ENCODE measurements around the gene RPS15. TPM values are rescaled to one million over a fixed set of nuclear protein-coding genes. Genes with fewer than 3 reads are reported as not detected.
A peak's percentile ranks its signal among the peaks of the same experiment; 100 is the strongest.
"Not testable (repeated sequence)": the region's sequence is repeated elsewhere in the genome, so short reads cannot be mapped to it uniquely, and the experiment has no call there.

Gene RPS15
- total and polyA plus RNA-seq, 4 donors, result 243 to 822 (median 754) TPM

DNA sequence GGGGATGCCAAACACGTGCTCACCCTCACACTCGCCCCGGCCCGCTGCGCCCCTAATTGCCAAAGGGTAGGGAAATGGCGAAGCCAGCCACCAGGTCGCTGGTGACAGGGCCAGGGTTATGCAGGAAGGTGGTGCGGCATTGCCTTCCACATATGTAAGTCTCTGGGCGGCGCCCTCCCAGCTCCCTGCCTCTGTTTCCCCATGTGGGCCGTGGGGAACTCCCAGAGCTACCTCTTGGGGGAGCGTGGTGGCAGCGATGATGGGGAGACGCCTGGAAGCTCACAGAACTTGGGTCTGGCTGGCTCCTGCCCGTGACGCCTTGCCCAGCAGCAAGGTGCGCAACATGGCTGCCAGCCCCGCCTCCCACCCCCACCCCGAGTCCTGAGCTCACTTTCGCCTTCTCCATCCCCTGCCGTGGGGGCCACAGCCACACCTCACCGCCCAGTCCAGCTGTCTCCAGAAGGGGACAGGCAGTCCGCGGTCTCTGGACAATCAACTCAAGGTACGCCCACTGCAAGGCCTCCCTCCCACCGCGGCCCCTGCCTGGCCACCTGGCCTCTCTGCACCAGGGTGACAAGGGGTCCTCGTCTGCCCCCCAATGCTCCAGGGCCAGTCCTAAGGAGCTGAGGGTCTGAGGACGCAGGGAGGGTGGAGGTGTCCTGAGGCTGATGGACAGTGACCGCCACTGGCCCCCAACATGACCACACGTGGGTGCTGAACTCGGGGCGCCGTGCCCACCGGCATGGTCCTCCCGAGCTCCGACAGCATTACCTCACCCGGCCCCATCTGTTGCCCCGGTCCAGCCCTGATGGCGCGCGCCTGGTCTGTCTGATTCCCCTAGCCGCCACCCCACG, 34.3 kb downstream of the RPS15 start:
- 47% methylated on average over 30 of the region's 44 CpGs for WGBS (ENCODE audit: insufficient coverage)
- DNase-seq (ENCODE audit: low read depth in 4 of 6, low spot score in 6 of 6), result peak in 2 of 6 donors; percentile 21 to 41
- H3K9me3 ChIP-seq (ENCODE audit: control insufficient read depth, insufficient read depth, low read length), result no peaks in the 10 kb centered on the region
- H3K4me3 ChIP-seq (ENCODE audit: low read depth, low read length), result no peak overlapping the region
- H3K4me1 ChIP-seq (ENCODE audit: control insufficient read depth, insufficient read depth, low read length), result peaks cover 80% of the 10 kb centered on the region
- peaks cover 19% of the 10 kb centered on the region for H3K27me3 ChIP-seq (ENCODE audit: control insufficient read depth, insufficient read depth, low read length)
- peak overlapping the region; percentile 75 for H3K27ac ChIP-seq (ENCODE audit: low read depth, low read length)
- H3K36me3 ChIP-seq (ENCODE audit: control insufficient read depth, insufficient read depth, low read length), result peaks cover 87% of the 10 kb centered on the region

DNA sequence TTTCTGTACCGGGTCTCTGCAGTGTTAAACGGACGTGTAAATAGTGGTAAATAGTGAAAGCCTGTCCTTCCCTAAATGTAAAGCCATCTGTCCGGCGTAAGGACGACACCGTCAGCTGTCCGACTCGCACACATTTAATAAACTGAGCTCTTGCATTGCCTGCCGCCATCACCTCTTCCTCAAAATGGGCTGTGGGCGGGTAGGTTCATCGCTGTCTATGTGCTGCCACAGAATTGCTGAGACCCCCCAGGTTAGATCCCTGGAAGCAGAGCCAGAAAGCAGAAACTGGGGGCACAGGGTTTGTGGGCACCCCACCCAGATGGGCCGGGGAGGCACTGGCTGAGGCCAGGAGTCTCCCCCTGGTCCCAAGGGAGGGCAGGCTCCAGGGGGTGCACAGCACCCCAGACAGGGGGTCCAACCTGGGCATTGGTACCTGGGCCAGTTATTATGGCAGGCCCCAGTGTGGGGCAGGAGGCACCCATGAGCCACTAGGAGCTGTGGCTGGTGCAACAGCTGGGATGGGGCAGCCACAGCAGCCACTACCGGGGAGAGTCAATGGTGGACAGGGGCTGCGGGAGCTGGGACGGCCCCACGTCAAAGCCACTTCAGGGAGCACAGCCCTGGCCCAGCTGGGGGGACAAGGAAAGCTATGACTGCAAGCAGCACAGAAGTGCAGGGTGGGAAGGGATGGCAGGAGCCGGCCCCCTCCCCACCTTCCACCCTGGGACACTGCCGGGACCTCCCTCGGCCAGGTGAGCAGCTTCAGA, 35.1 kb downstream of the RPS15 start:
- H3K27ac ChIP-seq (ENCODE audit: low read depth, low read length), result peak overlapping the region; percentile 75
- H3K27me3 ChIP-seq (ENCODE audit: control insufficient read depth, insufficient read depth, low read length), result peaks cover 17% of the 10 kb centered on the region

DNA sequence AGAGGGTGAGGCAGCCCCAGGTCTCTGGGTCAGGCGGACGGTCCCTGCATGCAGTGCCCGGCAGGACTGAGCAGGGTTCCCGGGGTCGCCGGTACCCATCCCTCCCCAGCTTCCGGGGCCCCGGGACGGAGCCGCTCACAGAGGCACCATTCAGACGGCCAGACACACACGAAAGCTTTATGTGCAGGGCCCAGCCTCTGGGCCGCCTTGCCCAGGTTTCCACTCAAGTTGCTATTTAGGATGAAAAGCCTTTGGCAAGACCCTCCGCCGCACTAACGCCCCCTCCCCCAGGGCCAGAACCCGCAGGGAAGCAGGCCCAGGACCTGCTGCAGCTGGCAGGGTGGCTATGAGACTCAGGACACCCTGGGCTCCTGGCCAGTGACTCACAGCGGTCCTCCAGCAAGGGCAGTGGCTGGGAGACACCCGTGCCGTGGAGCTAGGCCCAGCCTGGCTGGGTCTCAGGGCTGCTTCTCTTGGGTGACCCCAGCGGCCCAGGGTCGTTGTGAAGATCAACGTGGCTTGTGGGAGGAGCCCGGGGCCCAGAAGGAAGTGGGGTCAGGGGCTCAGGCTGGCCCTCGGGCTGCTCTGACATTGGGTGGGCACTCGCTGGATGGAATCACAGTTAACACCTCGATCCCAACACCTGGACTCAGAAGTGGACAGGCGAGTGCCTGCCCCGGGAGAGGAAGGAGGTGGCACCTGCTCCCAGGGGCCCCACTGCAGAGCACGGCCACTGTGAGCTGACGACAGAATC, 36.0 kb downstream of the RPS15 start:
- peak overlapping the region; percentile 75 for H3K27ac ChIP-seq (ENCODE audit: low read depth, low read length)
- no peaks in the 10 kb centered on the region for H3K9me3 ChIP-seq (ENCODE audit: control insufficient read depth, insufficient read depth, low read length)
- peaks cover 86% of the 10 kb centered on the region for H3K4me1 ChIP-seq (ENCODE audit: control insufficient read depth, insufficient read depth, low read length)
- H3K36me3 ChIP-seq (ENCODE audit: control insufficient read depth, insufficient read depth, low read length), result peaks cover 73% of the 10 kb centered on the region
- no peak overlapping the region for H3K4me3 ChIP-seq (ENCODE audit: low read depth, low read length)
- WGBS (ENCODE audit: insufficient coverage), result 41% methylated on average over 27 of the region's 31 CpGs
- peak in 2 of 6 donors; percentile 70 to 86 for DNase-seq (ENCODE audit: low read depth in 4 of 6, low spot score in 6 of 6)
- peaks cover 16% of the 10 kb centered on the region for H3K27me3 ChIP-seq (ENCODE audit: control insufficient read depth, insufficient read depth, low read length)

More for the DNA sequence above, 35.1 kb downstream of the RPS15 start:
- no peak overlapping the region for H3K4me3 ChIP-seq (ENCODE audit: low read depth, low read length)
- 37% methylated on average over 17 of the region's 20 CpGs for WGBS (ENCODE audit: insufficient coverage)
- peak in 2 of 6 donors; percentile 52 to 55 for DNase-seq (ENCODE audit: low read depth in 4 of 6, low spot score in 6 of 6)
- H3K9me3 ChIP-seq (ENCODE audit: control insufficient read depth, insufficient read depth, low read length), result no peaks in the 10 kb centered on the region
- peaks cover 84% of the 10 kb centered on the region for H3K4me1 ChIP-seq (ENCODE audit: control insufficient read depth, insufficient read depth, low read length)
- H3K36me3 ChIP-seq (ENCODE audit: control insufficient read depth, insufficient read depth, low read length), result peaks cover 79% of the 10 kb centered on the region

DNA sequence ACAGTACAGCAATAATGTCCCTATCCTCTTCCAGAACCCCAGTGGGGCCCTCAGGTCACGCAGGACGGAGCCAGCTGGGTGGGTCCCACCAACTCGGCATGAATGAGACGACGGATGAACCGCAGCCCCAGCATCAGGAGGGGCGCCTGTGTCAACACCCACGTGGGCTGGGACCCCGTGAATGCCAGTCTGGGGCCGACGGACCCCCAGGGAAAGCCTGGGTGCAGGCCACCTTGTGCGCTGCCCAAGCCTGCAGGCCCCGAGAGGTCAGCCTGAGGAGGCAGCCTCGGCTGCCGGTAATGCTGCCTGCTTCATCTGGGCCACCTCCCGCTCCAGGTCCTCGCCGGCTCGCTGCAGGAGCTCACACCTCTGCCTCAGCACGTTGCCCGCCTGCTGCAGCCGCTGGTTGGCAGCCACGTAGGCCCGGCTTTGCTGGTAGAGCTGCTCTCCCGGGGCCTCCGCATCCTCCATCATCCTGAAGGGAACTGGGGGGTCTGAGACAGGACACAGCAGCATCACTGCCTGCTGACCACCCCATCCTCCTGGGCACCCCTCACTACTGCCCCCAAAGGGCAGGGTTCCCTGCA, 36.7 kb downstream of the RPS15 start:
- Histone ChIP-seq H3K4me1 (ENCODE audit: control insufficient read depth, insufficient read depth, low read length) (peaks cover 89% of the 10 kb centered on the region), H3K36me3 (ENCODE audit: control insufficient read depth, insufficient read depth, low read length) (peaks cover 70% of the 10 kb centered on the region), H3K4me3 (ENCODE audit: low read depth, low read length) (no peak overlapping the region), H3K27me3 (ENCODE audit: control insufficient read depth, insufficient read depth, low read length) (peaks cover 16% of the 10 kb centered on the region), H3K27ac (ENCODE audit: low read depth, low read length) (peak overlapping the region; percentile 75), H3K9me3 (ENCODE audit: control insufficient read depth, insufficient read depth, low read length) (no peaks in the 10 kb centered on the region)
- 82% methylated on average over 26 of the region's 26 CpGs for WGBS (ENCODE audit: insufficient coverage)
- no peak for DNase-seq (ENCODE audit: low read depth in 4 of 6, low spot score in 6 of 6)

DNA sequence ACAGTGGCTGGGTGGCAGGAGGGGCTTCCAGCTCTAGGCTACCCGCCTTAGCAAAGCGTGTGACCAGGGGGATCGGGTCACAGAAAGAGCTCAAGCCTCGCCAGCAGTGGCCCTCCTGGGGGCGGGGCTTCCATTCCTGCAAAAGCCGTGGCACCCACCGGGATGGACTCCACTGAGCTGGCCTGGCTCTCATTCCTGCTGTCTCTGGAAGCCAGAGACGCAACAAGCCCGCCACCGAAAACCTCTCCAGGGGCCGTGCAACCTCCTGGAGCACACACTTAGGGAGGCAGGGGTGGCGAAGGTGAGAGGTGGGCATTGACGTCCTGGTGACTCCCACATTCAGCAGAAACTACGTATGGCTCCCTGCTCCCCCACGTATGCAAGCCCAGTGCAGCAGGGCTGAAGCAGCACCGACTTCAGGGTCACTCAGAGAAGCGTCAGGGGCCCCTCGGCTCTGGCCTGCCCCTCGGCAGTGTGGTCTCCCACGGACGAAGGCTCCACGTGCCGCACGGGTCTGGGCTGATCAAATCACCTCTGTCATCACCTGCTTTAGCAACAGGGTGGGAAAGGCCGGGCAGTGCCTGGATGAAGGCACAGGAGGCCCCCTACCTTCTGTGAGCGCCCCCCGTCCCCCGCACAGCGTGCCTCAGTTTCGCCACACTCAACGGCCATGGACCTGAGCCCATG, 37.7 kb downstream of the RPS15 start:
- Histone ChIP-seq H3K4me3 (ENCODE audit: low read depth, low read length) (no peak overlapping the region), H3K27me3 (ENCODE audit: control insufficient read depth, insufficient read depth, low read length) (peaks cover 10% of the 10 kb centered on the region), H3K4me1 (ENCODE audit: control insufficient read depth, insufficient read depth, low read length) (peaks cover 79% of the 10 kb centered on the region), H3K36me3 (ENCODE audit: control insufficient read depth, insufficient read depth, low read length) (peaks cover 59% of the 10 kb centered on the region), H3K27ac (ENCODE audit: low read depth, low read length) (no peak overlapping the region), H3K9me3 (ENCODE audit: control insufficient read depth, insufficient read depth, low read length) (no peaks in the 10 kb centered on the region)
- WGBS (ENCODE audit: insufficient coverage), result 90% methylated on average over 31 of the region's 31 CpGs
- no peak for DNase-seq (ENCODE audit: low read depth in 4 of 6, low spot score in 6 of 6)

GRCh38 chr19:1477056-1477455, 38.9 kb downstream of the RPS15 start:
- H3K4me1 ChIP-seq (ENCODE audit: control insufficient read depth, insufficient read depth, low read length), result peaks cover 67% of the 10 kb centered on the region
- H3K4me3 ChIP-seq (ENCODE audit: low read depth, low read length); H3K9me3 ChIP-seq (ENCODE audit: control insufficient read depth, insufficient read depth, low read length); H3K27ac ChIP-seq (ENCODE audit: low read depth, low read length); H3K27me3 ChIP-seq (ENCODE audit: control insufficient read depth, insufficient read depth, low read length); DNase-seq (ENCODE audit: low read depth in 4 of 6, low spot score in 6 of 6): not testable (repeated sequence)
- peaks cover 56% of the 10 kb centered on the region for H3K36me3 ChIP-seq (ENCODE audit: control insufficient read depth, insufficient read depth, low read length)
- WGBS (ENCODE audit: insufficient coverage), result 91% methylated on average over 7 of the region's 9 CpGs

DNA sequence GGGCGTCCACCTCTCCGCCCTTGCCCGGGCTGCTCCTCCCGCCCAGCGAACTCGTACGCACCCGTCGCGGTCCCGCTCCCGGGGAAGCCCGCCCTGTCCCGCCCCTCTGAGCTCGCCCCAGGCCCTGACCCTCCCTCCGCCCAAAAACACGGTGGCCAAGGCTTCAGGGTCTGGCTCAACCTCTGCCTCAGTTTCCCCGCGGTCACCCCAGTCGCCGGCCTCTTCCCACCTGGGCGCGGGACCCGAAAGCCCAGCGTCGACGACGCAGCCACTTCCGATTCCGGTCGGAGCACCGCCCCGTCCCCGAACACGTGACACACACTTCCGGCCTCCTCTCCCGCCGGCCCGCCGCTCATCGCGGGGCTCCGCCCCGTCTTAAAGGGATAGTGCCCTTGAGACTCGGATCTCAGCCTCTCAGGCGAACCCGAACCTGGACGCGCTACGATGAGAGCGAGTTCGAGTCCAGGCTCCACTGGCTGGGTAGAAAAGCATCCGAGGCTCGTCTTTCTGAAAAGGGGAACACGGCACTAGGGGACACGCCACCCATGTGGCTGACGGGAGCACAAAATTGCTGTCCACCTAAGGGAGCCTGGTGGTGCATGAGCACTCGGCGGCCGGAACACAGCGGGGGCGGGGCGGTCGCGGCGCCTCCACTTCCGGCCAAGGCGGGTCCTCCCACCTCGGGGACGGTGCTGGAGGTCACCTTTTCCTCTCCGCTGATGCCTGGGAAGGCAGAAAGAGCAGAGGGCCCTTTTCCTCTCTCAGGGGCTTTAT, 40.9 kb downstream of the RPS15 start, which contains the start of gene C19orf25:
C19orf25 (minus strand) TSS at position 282 of the 774 bp plus-strand sequence. CDS start 312 bp downstream, outside the sequence.
- peak within 1 kb of the TSS; percentile 74 for H3K4me3 ChIP-seq (ENCODE audit: low read depth, low read length)
- WGBS (ENCODE audit: insufficient coverage), result under 1% methylated on average over 68 of the region's 71 CpGs

GRCh38 chr19:1481224-1481892, 43.2 kb downstream of the RPS15 start:
- no peaks in the 10 kb centered on the region for H3K27me3 ChIP-seq (ENCODE audit: control insufficient read depth, insufficient read depth, low read length)
- peaks cover 25% of the 10 kb centered on the region for H3K4me1 ChIP-seq (ENCODE audit: control insufficient read depth, insufficient read depth, low read length)
- no peak overlapping the region for H3K4me3 ChIP-seq (ENCODE audit: low read depth, low read length)
- peaks cover 30% of the 10 kb centered on the region for H3K36me3 ChIP-seq (ENCODE audit: control insufficient read depth, insufficient read depth, low read length)
- DNase-seq (ENCODE audit: low read depth in 4 of 6, low spot score in 6 of 6), result no peak
- H3K27ac ChIP-seq (ENCODE audit: low read depth, low read length), result no peak overlapping the region
- no peaks in the 10 kb centered on the region for H3K9me3 ChIP-seq (ENCODE audit: control insufficient read depth, insufficient read depth, low read length)
- 88% methylated on average over 26 of the region's 26 CpGs for WGBS (ENCODE audit: insufficient coverage)

More for the DNA sequence above, 40.9 kb downstream of the RPS15 start, which contains the start of gene C19orf25:
- H3K27ac ChIP-seq (ENCODE audit: low read depth, low read length), result no peak within 1 kb of the TSS
- H3K27me3 ChIP-seq (ENCODE audit: control insufficient read depth, insufficient read depth, low read length), result no peaks in the 10 kb centered on the region
- peak; percentile 77 to 98 (median 84) for DNase-seq (ENCODE audit: low read depth in 4 of 6, low spot score in 6 of 6)
- H3K36me3 ChIP-seq (ENCODE audit: control insufficient read depth, insufficient read depth, low read length), result peaks cover 52% of the 10 kb centered on the region
- no peaks in the 10 kb centered on the region for H3K9me3 ChIP-seq (ENCODE audit: control insufficient read depth, insufficient read depth, low read length)
- peaks cover 46% of the 10 kb centered on the region for H3K4me1 ChIP-seq (ENCODE audit: control insufficient read depth, insufficient read depth, low read length)
